Gastrocnemius medialis (tissue), 4 donors: ENCODE data around the gene ESRRG.

ENCODE experiments used
- POLR2A ChIP-seq, 2 donors: fragments of 450-650 bp; IDR thresholded peaks; one replicate each; pipeline ENCODE4 v1.6.1; 2017; ENCODE audit warnings: antibody characterized with exemption in 2 of 2, mild to moderate bottlenecking in 2 of 2, moderate library complexity in 2 of 2
- TF ChIP-seq, protein P1 (sequence below), 5 experiments: fragments of 450-650 bp in 3 of 5; fragments of 200-600 bp in 2 of 5; sonication (generic) in 2 of 5; IDR thresholded peaks in 4 of 5; conservative IDR thresholded peaks in 1 of 5; 1 replicate in 4 of 5; 2 replicates in 1 of 5; pipeline ENCODE4 v1.5.1; 2016 to 2019; ENCODE audit warnings: antibody characterized with exemption in 5 of 5, mild to moderate bottlenecking in 3 of 5, moderate library complexity in 3 of 5

DNA sequence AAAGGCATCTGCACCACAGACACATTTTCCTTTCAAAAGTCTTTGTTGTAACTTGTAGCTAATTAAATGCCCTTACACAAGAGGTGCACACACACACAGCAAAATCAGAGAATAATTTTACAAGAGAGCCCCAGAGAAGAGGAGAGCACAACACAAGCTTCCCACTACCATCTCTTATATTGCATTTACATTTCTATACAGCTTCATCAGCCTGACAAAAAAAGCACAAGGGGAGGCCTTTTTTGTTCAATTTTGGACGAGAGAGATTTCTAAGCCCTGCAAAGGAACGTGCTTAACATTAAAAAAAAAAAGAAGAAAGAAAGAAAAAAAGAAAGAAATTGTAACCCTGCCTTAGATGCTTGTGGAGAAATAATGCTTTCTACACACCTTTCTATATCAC lies 17.1 kb upstream of the ESRRG start:
- no peak for TF ChIP-seq POLR2A (IDR thresholded peaks at IDR 0.05)
- TF ChIP-seq, protein P1, sequence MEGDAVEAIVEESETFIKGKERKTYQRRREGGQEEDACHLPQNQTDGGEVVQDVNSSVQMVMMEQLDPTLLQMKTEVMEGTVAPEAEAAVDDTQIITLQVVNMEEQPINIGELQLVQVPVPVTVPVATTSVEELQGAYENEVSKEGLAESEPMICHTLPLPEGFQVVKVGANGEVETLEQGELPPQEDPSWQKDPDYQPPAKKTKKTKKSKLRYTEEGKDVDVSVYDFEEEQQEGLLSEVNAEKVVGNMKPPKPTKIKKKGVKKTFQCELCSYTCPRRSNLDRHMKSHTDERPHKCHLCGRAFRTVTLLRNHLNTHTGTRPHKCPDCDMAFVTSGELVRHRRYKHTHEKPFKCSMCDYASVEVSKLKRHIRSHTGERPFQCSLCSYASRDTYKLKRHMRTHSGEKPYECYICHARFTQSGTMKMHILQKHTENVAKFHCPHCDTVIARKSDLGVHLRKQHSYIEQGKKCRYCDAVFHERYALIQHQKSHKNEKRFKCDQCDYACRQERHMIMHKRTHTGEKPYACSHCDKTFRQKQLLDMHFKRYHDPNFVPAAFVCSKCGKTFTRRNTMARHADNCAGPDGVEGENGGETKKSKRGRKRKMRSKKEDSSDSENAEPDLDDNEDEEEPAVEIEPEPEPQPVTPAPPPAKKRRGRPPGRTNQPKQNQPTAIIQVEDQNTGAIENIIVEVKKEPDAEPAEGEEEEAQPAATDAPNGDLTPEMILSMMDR (IDR thresholded peaks at IDR 0.05 in 4 of 5, conservative IDR thresholded peaks at IDR 0.05 in 1 of 5), result no peak
